SK-N-SH treated with all-trans-retinoic acid at 6 μM for 48 hours (cell line): ENCODE data around the gene LCN12.

Experiments used
- ATAC-seq: fragments of 200-7000 bp; cut with Tn5 transposase; 3 replicates; pipeline ENCODE4 v1.9.1; 2020; ENCODE audit warnings: mild to moderate bottlenecking, moderate library complexity
- ARNTL ChIP-seq: fragments of 450-650 bp; formaldehyde crosslinking; IDR thresholded peaks from 2 replicates; pipeline ENCODE4 v1.5.0; 2020; ENCODE audit warnings: low read depth, mild to moderate bottlenecking, moderate library complexity, borderline replicate concordance
- BACH2 ChIP-seq: fragments of 250-450 bp; sonication (Bioruptor Pico); IDR thresholded peaks from 2 replicates; pipeline ENCODE4 v1.9.0; 2021; ENCODE audit warnings: mild to moderate bottlenecking, borderline replicate concordance
- CREB5 ChIP-seq: fragments of 250-450 bp; sonication (Bioruptor Pico); IDR thresholded peaks from 2 replicates; pipeline ENCODE4 v1.5.1; 2020; ENCODE audit warnings: low read depth, mild to moderate bottlenecking, moderate library complexity
- CSRNP3 ChIP-seq: fragments of 250-450 bp; sonication (Bioruptor Pico); IDR thresholded peaks from 2 replicates; pipeline ENCODE4 v1.5.1; 2021; ENCODE audit warnings: mild to moderate bottlenecking, moderate library complexity
- ESRRG ChIP-seq: fragments of 250-450 bp; sonication (Bioruptor Pico); IDR thresholded peaks from 2 replicates; pipeline ENCODE4 v1.6.1; 2021; ENCODE audit warnings: mild to moderate bottlenecking
- GLIS3 ChIP-seq: fragments of 250-450 bp; sonication (Bioruptor Pico); IDR thresholded peaks from 2 replicates; pipeline ENCODE4 v1.5.0; 2020; ENCODE audit warnings: mild to moderate bottlenecking, moderate library complexity
- ISL1 ChIP-seq: fragments of 250-450 bp; sonication (Bioruptor Pico); IDR thresholded peaks from 2 replicates; pipeline ENCODE4 v2.1.2; 2022; ENCODE audit warnings: mild to moderate bottlenecking, moderate library complexity
- OSR1 ChIP-seq: fragments of 250-450 bp; sonication (Bioruptor Pico); IDR thresholded peaks from 2 replicates; pipeline ENCODE4 v1.8.0; 2022; ENCODE audit warnings: moderate library complexity, mild to moderate bottlenecking, inconsistent platforms
- PATZ1 ChIP-seq: fragments of 250-450 bp; sonication (Bioruptor Pico); IDR thresholded peaks from 2 replicates; pipeline ENCODE4 v1.8.0; 2020; ENCODE audit warnings: mild to moderate bottlenecking, moderate library complexity, borderline replicate concordance
- POU6F1 ChIP-seq: fragments of 250-450 bp; sonication (Bioruptor Pico); IDR thresholded peaks from 2 replicates; pipeline ENCODE4 v1.8.0; 2021; ENCODE audit warnings: low read depth, mild to moderate bottlenecking, moderate library complexity, borderline replicate concordance
- PPARA ChIP-seq: fragments of 250-450 bp; sonication (Bioruptor Pico); IDR thresholded peaks from 2 replicates; pipeline ENCODE4 v1.5.0; 2020; ENCODE audit warnings: mild to moderate bottlenecking, borderline replicate concordance
- RARB ChIP-seq: fragments of 250-450 bp; sonication (Bioruptor Pico); IDR thresholded peaks from 2 replicates; pipeline ENCODE4 v1.8.0; 2021; ENCODE audit warnings: mild to moderate bottlenecking, moderate library complexity
- SNAI2 ChIP-seq: fragments of 250-450 bp; sonication (Bioruptor Pico); IDR thresholded peaks from 2 replicates; pipeline ENCODE4 v1.5.0; 2020; ENCODE audit warnings: mild to moderate bottlenecking, moderate library complexity
- TCF4 ChIP-seq: fragments of 250-450 bp; sonication (Bioruptor Pico); IDR thresholded peaks from 2 replicates; pipeline ENCODE4 v1.8.0; 2021; ENCODE audit warnings: mild to moderate bottlenecking, moderate library complexity, borderline replicate concordance
- TOX ChIP-seq: fragments of 250-450 bp; sonication (Bioruptor Pico); IDR thresholded peaks from 2 replicates; pipeline ENCODE4 v1.8.0; 2021; ENCODE audit warnings: mild to moderate bottlenecking, moderate library complexity, borderline replicate concordance
- TSHZ2 ChIP-seq: fragments of 250-450 bp; sonication (Bioruptor Pico); IDR thresholded peaks from 2 replicates; pipeline ENCODE4 v1.5.0; 2020; ENCODE audit warnings: mild to moderate bottlenecking, moderate library complexity
- ZC3H10 ChIP-seq: fragments of 250-450 bp; sonication (Bioruptor Pico); IDR thresholded peaks from 2 replicates; pipeline ENCODE4 v1.5.1; 2021; ENCODE audit warnings: mild to moderate bottlenecking, moderate library complexity
- ZFP30 ChIP-seq: fragments of 450-650 bp; formaldehyde crosslinking; IDR thresholded peaks from 2 replicates; pipeline ENCODE4 v1.5.0; 2022; ENCODE audit warnings: mild to moderate bottlenecking, moderate library complexity
- ZNF565 ChIP-seq: fragments of 450-650 bp; formaldehyde crosslinking; conservative IDR thresholded peaks from 2 replicates; pipeline ENCODE4 v1.5.0; 2020; ENCODE audit warnings: low read depth, mild to moderate bottlenecking, moderate library complexity
- ZNF70 ChIP-seq: fragments of 450-650 bp; formaldehyde crosslinking; IDR thresholded peaks from 2 replicates; pipeline ENCODE4 v1.5.0; 2020; ENCODE audit warnings: mild to moderate bottlenecking, moderate library complexity
- ZNF8 ChIP-seq: fragments of 450-650 bp; formaldehyde crosslinking; IDR thresholded peaks from 2 replicates; pipeline ENCODE4 v1.5.0; 2020; ENCODE audit warnings: mild to moderate bottlenecking, moderate library complexity

LCN12 gene

GRCh38 chr9:136983656-136984314 is 31.7 kb downstream of the LCN12 start:
- TF ChIP-seq TCF4 (CRISPR knock-in tag) (peak; percentile 37; the same call in 1 of the 2 replicates), TOX (CRISPR knock-in tag) (no peak)
- no peak; the same call in 2 of the 3 replicates for ATAC-seq

GRCh38 chr9:136984464-136985026 is 32.5 kb downstream of the LCN12 start:
- TF ChIP-seq POU6F1 (CRISPR knock-in tag) (no peak), ZC3H10 (no peak), GLIS3 (CRISPR knock-in tag) (no peak), ARNTL (no peak), PPARA (no peak), PATZ1 (CRISPR knock-in tag) (no peak), CSRNP3 (CRISPR knock-in tag) (no peak), ZNF70 (CRISPR knock-in tag) (no peak), ISL1 (CRISPR knock-in tag) (no peak), TSHZ2 (CRISPR knock-in tag) (no peak), RARB (CRISPR knock-in tag) (no peak), ZNF565 (CRISPR knock-in tag) (no peak), ZNF8 (CRISPR knock-in tag) (no peak)
- no peak for ATAC-seq

- ATAC-seq, result no peak
- TF ChIP-seq TOX (CRISPR knock-in tag), result no peak
- TF ChIP-seq, all 23 proteins: peak for 0
Observed at GRCh38 chr9:136985027-136985602, 33.0 kb downstream of the LCN12 start.

GRCh38 chr9:136985853-136986252 is 33.8 kb downstream of the LCN12 start:
- ATAC-seq, result no peak
- no peak for TF ChIP-seq ZFP30
- no peak for TF ChIP-seq OSR1 (CRISPR knock-in tag)
- TF ChIP-seq ZNF8 (CRISPR knock-in tag), result no peak
- no peak for TF ChIP-seq POU6F1 (CRISPR knock-in tag)
- no peak for TF ChIP-seq TOX (CRISPR knock-in tag)
- TF ChIP-seq CREB5 (CRISPR knock-in tag), result no peak
- TF ChIP-seq SNAI2 (CRISPR knock-in tag), result no peak
- TF ChIP-seq BACH2, result no peak
- TF ChIP-seq ZNF565 (CRISPR knock-in tag), result no peak
- no peak for TF ChIP-seq ISL1 (CRISPR knock-in tag)
- no peak for TF ChIP-seq ESRRG (CRISPR knock-in tag)
- no peak for TF ChIP-seq PPARA
